NCI-H1092 (cell line): ENCODE data around the gene MROH8.

Experiments used
- DNase-seq: peaks from one replicate; lab custom pipeline; 2025; lab: John Stamatoyannopoulos, UW

The MROH8 gene

DNA sequence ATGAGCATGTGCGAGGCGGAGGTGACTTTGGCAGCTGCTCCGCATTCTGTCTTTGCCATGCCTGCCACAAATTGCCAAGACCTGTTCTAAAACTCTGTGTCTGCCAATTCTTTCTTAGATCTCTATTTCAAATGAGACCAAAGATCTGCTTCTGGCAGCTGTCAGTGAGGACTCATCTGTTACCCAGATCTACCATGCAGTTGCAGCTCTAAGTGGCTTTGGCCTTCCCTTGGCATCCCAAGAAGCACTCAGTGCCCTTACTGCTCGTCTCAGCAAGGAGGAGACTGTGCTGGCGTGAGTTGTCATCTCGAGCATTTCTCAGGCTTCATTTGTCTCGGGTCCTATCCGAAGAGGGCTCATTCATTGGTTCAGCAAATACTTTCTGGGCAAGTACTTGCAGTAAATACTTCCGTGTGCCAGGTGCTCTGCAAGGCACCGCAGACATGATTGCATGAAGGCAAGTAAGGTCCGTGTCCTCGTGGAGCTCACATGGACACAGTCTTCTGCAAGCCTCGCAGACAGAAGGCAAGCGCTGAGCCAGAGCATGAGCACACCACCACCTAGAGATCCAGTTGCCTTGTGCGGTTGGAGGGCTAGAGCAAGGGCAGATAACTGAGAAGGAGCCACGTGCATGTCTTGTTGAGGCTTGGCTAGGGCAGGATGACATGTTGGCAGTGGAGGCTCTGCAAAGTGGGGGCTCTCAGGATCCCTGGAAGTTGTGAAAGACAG is 19.7 kb upstream of the MROH8 start:
- DNase-seq = no peak

- DNase-seq = no peak
These were observed 15.5 kb upstream of the MROH8 start for GRCh38 chr20:37194621-37195417.

DNA sequence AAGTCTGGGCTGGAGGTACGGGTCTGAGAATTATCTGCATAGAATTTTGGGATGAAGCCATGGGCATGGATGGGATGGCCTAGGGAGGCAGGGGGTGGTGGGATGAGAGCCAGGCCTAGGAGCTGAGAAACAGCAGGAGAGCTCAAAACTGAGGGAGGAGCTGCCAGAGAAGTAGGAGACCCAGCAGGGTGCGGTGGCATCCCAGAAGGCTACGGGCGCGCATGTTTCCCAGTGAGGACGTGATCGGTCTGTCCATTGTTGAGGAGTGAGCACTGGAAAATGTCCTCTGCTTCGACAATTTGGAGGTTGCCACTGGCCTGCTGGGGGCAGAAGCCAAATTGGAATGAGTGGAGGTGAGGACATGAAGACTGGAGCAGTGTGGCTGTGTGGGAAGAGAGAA is 14.5 kb upstream of the MROH8 start:
- DNase-seq = no peak

GRCh38 chr20:37193226-37193625 is 13.9 kb upstream of the MROH8 start:
- DNase-seq = no peak

DNA sequence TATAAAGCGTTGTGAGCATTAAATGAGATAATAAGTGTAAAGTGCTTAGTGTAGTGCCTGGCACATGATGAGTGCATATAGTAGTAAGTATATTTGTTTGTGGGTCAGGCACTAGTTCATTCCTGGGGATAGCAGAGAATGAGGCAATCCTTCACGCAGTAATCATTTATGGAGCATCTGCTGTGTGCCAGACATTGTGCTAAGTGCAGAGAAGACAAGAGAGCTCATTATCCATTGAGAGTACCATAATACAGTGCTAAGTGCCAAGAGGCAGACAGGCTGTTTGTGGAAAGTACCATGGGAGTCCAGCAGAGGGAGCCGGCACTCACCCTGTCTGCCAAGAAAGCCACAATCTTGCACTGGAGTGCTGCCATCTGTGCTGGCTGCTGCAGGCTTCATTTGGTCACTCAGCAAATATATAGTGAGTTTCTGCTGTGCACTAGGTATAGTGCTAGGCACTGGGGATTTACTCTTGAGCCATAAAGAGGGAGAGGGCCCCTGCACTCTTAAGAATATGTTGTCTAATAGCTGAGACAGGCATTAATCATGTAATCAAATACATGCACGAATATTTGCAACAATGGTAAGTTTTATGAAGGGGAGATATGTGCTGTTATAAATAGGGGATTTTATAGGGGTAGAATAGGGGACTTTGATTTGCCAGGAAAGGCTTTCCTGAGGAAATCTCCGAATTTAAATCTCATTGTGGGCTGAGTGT is 12.9 kb upstream of the MROH8 start:
- peak; percentile 73 for DNase-seq

GRCh38 chr20:37190354-37191112 is 11.2 kb upstream of the MROH8 start:
- DNase-seq = no peak

- no peak for DNase-seq
These were observed 10.2 kb upstream of the MROH8 start for GRCh38 chr20:37189416-37190016.

DNA sequence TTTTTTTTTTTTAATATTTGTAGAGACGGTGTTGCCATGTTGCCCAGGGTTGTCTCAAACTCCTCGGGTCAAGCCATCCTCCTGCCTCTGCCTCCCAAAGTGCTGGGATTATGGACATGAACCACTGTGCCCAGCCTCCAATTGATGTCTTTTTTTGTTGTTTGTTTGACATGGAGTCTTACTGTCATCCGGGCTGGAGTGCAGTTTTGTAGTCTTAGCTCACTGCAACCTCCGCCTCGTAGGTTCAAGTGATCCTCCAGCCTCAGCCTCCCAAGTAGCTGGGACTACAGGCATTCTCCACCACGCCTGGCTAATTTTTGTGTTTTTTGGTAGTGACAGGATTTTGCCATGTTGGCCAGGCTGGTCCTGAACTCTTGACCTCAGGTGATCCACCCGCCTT is 9.4 kb upstream of the MROH8 start:
- DNase-seq = no peak

DNA sequence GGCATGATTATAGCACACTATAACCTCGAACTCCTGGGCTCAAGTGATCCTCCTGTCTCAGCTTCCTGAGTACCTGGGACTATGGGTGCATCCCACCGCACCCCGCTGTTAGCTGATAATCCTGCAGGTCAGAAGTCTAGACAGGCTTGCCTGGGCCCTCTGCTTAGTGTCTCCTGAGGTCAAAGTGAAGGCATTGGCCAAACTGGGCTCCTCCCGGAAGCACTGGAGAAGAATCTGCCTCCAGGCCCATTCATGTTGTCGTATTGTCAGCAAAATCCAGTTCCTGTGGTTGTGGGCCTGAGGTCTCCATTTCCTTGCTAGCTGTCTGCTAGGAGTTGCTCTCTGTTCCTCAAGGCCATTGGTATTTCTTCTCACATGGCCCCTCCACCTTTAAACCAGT is 6.3 kb upstream of the MROH8 start:
- no peak for DNase-seq

GRCh38 chr20:37179683-37180524 is 556 bp upstream of the MROH8 start:
- DNase-seq = no peak

- DNase-seq = no peak
These were observed 6.5 kb downstream of the MROH8 start for GRCh38 chr20:37172836-37173235.

DNA sequence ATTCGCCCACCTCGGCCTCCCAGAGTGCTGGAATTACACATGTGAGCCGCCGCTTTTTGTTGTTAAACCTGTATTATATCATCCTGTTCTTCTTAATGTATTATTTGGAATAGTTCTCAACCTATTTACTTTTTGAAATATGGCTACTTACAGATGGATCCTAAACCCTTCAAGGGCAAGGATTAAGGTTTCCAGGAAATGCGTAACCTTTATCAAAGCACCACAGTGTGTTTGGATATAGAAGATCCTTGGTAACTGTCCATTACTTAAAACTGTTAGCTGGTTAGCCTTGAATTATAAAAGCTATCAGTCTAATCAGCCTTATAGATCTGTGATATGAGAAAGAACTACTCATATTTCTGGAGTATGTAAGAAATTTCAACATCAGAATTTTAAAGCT is 12.5 kb downstream of the MROH8 start:
- no peak for DNase-seq

DNA sequence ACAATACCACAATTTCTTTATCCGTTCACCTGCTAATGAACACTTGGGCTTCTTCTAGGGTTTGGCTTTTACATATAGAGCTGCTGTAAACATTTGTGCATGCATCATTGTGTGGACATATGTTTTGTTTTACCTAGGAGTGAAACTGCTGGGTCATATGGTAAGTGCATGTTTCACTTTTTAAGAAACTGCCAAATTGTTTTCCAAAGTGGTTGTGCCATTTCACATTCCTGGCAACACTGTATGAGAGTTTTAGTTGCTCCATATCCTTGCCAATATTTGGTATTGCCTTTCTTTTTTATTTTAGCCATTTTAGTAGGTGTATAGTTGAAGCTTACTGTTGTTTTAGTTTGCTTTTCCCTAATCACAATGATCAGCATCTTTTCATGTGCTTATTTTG is 14.3 kb downstream of the MROH8 start:
- DNase-seq = no peak

- DNase-seq = no peak
These were observed 15.4 kb downstream of the MROH8 start for GRCh38 chr20:37163832-37164554.

GRCh38 chr20:37162646-37163045 is 16.7 kb downstream of the MROH8 start:
- no peak for DNase-seq

GRCh38 chr20:37161830-37162549 is 17.4 kb downstream of the MROH8 start:
- no peak for DNase-seq

- no peak for DNase-seq
These were observed 18.7 kb downstream of the MROH8 start for GRCh38 chr20:37160683-37161082.

- DNase-seq = no peak
These were observed 21.1 kb downstream of the MROH8 start for GRCh38 chr20:37158248-37158647.

DNA sequence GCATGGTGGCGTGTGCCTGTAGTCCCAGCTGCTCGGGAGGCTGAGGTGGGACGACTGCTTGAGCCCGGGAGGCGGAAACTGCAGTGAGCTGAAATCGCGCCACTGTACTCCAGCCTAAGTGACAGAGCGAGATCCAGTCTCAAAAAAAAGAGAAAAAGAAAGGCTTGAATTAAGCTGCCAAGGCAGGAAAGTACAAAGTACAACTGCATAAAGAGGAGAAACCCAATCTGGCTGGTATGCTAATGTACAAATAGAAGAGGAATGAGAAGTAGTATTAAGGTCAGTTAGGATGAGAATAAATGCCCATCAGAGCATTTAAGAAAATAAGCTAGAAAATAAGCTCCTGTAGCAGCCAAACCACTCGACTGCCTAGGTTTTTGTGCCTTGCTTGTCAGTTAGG is 23.4 kb downstream of the MROH8 start:
- DNase-seq = no peak
